Dermis blood vessel endothelial cell (primary cell): ENCODE measurements around the gene MRGPRG. TPM values are rescaled to one million over a fixed set of nuclear protein-coding genes. Genes with fewer than 3 reads are reported as not detected.

Source experiments
- DNase-seq: peaks from one replicate; pipeline ENCODE4 v3.0.0; 2010
- total RNA-seq: library from RNA; depleted of rRNA; stranded (reverse); fragments of >200 nt; gene quantifications from 2 replicates; pipeline ENCODE4 v1.2.3, GENCODE V29; 2014

The MRGPRG gene
- total RNA-seq, 1 donor from 2014 or later: not detected

DNA sequence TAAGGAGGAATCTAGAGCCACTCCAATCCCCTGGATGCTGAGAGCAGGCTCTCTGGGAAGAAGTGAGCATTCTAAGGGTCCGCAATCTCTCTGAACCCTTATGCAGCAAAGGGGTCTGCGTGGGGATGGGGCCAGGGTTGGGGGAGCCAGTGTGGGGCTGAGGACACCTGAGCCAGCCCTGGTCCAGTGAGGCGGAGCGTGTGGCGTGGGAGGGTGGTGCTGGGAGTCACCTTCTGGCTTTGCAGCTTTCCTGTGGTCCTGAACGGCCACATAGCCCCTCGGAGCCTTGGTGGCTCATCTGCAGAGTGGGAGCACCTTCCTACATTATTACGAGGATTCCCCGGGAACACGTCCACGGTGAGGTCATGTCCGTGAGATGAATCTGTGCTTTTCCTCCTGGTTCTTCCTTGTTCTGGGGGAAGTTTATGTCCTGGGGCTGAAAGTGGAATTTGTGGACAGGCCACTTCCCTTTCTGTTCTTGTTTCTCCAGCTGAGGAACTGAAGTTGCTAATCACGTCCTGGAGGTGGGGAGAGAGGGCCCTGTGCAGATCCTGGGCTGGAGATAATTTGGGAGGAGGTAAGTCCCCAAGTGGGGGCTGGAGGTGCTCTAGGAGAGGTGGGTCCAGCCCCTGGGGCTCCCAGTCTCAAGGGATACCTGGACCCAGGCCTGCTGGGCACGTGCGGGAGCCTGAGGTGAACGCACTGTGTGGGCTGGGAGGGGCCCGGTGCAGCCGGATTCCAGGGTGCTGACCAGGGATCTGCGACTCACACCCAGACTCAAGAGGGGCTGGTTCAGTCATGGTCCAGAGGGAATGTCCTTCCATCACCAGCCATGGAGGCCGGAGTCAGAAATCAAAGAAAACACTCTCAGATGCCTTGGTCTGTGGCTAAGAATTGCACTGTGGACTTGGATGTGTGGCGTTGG is 7.5 kb upstream of the MRGPRG start:
- no peak for DNase-seq

DNA sequence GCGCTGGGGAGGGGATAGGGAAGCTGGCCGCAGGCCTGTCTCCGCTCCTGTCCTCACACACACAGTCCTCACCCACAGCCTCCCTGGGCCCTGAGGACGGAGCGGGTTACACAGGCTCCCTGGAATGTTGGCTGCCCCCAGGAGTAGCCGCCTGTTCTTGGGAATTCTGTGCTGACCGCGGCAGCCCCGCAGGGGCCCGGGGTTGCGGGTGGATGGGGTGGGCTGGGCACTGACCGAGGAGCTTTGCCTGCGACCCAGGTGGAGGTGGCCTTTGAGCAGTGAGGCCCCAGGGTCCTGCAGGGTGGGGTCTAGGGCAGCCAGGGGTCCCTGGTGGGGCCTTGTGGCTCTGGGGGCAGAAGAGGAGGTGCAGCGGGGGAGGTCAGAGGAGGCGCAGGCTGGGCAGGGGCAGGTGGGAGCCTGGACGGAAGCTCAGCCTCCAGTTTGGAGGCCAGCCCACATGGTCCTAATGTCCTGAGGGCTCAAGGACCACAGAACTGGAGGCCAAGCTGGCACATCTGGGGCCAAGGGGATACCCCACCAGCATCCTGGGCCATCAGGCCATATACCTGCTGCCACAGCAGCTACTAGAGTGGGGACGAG is 6.6 kb upstream of the MRGPRG start:
- DNase-seq: no peak

DNA sequence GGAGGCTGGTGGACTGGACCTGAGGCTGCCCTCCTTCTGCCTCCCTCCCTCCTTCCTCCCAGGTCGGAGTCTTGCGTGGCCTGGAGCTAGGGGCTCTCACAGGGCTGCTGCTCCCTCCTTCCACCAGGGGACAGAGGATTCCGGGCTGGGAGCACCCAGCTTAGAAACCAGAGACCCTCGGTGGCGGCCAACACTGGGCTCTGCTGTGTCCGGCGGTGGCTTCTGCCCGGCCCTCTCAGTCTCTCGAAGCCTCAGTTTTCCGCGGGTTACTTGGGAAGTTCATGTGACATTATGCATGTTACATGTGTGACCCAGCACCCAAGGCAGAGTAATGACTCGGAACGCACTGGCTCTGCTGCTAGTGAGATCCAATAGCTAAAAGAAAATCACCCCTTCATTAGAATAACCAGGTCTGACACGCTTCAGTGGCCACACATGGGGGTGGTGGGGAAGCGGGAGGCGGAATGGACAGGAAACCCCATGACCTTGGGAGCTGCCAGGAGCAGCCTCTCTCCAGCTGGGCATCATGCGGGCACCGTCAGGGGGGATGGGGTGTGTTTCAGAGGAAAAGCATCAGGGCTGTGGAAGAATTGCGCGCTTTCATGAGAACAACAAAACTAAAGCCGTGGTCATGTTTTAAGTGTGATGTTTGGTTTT is 5.9 kb upstream of the MRGPRG start:
- no peak for DNase-seq

DNA sequence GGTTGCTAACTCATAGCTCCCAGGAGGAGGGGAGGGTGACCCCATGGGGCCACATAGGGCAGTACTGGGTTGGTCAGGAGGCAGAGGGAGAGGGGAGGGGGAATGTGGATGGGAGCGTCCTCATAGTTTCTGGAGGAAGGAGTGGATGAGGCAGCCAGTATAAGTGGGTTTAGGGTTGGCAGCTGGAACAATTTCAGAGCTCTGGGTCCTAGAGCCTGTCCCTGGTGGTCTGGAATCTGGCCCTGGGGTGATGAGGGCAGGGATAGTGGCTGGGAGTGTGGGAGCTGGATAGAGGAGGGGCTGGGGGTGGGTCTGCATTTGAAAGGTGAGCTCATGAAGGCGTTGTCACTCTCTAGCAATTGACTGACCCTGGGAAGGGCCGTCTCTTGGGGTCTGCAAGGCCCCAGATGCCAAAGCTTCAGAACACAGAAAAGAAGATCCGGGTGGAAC is 5.3 kb upstream of the MRGPRG start:
- DNase-seq: no peak

DNA sequence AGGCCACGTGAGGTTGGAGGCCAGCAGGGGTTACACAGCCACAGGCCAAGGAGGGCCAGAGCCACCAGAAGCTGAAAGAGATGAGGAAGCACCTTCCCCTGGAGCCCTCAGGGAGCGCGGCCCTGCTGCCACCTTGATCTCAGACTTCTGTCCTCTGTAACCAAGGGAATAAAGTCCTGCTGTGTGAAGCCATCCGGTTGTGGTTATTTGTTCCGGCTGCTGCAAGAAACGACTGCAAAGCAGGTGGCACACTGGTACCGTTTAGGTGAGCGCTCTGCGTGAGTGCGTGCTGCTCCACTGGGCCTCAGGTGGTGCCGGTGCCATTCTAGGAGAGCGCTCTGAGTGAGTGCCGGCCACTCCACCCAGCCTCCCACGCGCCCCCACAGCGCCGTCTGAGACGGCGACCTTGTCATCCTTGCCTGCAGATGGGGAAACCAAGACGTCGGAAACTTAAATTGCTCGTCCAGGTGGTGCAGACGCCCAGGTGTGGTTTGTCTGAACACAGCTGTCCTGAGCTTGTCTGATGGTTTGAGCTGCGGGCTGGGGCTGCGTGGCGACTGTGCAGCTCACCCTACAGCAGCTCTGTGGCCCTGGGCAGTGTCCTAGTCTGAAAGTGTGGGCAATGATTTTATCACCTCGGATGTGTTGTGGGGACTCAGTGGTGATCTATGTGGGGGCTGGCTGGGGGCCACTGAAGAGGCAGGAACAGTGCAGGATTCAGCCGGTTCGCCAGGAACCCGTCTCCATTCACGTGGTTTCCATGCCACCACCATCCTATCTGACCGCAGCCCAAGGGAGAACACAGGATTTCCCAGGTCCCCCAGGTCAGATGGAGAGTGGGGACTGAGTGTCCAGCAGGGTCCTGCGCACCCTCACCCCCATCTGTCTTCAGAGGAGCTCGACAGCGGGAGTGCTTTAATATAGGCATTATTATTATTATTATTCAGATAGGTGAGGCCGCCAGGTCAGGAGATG is 4.6 kb upstream of the MRGPRG start:
- DNase-seq: no peak

DNA sequence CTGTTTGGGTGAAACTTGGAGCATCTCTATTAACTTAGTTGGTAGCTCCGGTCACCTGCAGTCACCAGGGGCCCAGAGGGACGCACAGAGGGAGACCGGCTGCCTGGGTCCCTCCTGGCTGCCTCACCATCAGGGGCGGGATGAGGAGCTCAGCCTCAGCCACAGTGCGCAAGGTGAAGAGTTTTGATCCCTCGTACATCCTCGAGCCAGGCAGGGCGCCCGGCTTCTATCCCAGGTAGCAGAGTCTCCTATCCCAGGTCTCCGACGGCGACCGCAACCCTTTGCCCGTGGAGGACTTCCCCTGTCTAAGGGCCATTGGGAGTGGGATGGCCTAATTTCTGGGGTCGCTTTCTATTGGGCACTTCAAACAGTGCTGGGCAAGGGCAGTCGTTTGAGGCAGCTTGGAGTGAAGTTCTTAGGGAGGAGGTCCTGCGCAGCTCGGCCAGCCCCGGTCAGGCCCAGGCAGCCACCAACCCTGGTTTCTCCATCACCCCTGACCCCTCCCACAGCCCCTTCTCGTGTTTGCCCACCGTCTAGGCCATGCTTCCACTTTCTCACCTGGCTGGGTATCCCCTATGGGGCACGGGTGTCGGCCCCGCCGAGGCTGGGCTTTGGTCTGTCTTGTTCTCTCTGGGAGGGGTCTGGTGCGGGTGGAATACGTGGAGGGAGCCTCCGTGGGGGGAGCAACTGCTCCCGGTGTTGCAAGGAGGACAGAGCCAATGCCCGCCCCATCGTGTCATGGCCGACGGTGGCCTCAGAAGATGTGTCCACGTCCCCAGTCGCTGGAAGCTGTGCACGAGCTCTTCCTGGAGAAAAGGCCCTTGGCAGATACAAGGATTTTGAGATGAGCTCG is 3.6 kb upstream of the MRGPRG start:
- no peak for DNase-seq

DNA sequence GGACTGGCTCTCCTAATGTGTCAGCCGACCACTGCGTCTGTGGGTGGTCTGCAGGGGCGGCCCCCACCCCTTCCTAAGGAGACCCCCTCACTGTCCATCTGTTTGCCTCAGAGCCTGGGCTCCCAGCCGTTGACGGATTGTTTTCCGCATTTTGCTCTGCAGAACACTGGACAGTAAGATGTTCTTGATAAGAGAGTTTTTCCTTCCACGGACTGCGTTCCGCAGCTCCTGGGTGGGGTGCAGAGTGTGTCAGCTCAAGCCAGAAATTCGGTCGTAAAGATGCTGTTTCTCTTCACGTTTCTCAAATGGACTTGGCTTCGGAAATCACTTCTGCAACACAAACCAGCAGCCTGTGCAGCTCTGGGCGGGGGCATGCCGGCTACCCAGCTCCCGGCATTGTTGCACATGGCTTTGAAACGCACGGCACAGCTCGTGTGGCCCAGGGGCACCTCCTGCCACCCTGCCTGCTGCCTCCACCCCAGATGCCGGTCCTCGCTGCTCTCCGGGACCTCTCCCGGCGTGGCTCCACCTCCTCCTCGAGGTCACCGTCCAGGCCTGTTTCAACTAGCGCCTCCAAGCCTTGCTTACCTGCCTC is 2.9 kb upstream of the MRGPRG start:
- no peak for DNase-seq

DNA sequence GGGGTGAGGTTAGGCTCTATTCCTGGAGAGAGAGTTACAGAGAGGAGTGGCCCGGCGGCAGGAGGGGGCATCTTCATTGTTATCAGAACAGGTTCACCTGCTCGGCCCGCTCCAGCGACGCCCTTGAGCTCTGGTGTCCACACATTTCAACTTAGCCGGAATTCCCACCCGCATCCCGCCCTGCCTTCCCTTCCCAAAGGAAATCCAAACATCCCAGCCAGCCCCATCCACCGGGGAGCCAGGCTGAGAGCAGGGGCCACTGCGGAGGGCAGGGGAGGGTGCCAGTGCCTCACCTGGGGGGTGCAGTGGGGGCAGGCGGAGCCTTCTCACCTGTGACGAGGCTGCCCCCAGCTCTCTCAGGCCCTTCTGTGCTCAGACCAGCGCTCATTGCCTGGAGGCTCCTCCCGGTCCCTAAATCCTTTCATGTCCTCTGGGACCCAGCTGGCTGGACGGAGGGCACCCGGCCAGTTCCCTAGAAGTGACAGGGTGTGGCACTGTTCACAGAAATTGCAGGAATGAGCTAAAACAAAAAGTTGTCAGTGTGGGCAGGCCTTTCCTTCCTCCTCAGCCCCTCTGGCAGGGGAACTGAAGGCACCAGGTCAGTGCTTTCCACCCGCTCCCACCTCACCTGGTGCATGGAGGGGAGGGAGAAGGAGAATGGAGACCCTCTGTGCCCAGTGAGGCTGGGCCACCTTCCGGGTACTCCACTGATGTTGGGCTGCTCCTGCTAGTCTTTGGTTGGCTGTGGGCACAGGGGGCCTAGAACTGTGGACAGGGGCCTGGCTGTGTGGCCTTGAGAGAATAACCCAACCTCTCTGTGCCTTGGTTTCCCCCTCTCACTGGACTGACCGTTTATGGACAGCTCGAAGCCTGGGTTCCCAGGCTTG is 2.2 kb upstream of the MRGPRG start:
- no peak for DNase-seq

DNA sequence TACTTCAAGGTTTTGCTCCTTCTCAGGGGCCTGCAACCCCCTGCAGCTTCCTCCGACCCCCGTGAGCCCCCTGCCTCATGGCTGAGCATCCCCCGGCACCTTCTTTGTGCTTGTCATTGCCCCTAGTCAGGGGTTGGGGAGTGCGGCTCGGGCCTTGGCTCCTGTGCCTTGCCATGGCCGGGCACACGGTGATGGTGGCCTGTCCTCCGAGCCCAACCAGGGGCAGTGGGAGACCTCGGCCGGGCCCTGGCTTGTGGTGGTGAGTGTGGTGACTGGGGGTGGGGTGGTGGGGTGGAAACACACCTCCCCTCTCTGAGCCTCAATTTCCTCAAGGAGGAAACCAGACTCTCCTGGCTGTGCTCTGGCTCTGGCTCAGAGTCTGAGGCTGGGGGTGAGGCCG is 1.5 kb upstream of the MRGPRG start:
- DNase-seq: no peak

DNA sequence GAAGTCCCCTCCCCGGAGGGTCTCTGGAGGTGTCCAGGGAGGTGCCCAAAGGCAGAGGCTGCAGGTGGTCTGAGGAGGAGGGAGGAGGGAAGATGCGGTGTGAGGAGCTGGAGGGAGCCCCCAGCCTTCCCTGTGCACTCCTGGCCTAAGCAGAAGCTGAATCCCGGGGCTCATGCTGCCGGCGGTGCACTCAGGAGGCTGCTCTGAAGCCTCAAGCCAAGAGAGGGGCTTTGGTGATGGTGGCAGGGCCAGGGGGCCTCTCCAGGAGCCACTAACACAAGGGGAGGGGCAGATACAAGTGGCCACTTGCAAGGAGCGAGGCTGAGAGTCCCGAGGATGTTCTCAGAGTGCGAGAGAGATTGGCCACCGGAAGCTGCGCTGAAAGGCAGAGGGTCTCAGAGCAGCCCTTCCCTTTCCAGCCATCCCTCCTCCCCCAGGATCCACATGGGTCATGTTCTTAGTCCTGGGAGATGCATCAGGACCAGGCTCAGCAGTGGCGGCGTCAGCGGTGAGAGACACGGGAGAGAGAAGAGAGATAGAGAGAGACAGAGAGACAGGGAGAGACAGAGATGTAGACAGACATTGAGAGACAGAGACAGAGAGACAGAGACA is 774 bp upstream of the MRGPRG start:
- DNase-seq: no peak

DNA sequence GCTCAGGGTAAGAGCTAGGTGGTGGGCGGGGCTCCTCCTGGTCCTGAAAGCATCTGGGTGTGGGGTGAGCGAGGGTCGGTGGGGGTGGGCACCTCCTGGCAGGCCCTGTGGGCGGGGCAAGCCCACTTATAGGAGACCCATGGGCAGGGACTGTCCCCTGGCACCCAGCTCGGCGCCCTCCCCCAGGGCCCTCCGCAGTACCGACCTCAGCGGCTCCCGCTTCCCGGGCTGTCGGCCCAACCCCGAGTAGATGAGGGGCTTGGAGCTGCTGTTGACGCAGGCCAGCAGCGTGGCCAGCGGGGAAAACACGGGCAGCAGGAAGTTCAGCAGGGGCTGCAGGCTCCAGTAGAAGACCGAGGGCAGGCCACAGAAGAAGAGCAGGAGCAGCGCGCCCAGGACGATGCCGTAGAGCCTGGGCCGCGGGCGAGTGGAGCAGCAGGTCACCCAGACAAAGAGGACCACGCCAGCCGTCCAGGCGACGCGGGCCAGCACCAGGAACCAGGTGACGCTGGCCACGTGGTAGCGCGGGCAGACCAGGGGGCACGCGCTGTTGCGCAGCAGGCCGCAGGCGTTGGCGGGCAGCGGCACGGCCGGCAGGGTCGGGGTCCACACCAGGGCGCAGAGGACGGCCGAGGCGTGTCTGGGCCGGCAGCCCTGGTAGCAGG is 663 bp downstream of the MRGPRG start:
- no peak for DNase-seq

DNA sequence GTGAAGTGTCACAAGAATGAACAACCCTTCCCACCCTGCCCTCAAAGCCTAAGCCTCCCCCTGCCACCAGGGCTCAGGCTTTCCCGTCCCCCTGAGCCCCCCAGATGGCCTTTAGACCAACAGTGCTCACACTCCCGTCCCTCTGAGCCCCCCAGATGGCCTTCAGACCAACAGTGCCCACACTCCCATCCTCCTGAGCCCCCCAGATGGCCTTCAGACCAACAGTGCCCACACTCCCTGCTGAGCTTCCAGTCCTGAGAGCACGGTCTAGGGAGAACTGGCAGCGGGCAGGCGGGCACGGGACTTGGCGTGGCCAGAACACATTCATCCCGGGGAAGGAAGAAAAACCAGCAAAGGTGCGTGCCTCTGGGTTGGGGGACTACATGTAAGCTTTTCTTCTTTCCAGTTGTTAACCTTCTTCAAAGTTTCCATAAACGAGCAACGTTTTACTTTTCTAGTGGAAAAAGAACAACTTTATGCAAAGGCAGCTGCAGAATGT is 2.5 kb downstream of the MRGPRG start:
- no peak for DNase-seq

DNA sequence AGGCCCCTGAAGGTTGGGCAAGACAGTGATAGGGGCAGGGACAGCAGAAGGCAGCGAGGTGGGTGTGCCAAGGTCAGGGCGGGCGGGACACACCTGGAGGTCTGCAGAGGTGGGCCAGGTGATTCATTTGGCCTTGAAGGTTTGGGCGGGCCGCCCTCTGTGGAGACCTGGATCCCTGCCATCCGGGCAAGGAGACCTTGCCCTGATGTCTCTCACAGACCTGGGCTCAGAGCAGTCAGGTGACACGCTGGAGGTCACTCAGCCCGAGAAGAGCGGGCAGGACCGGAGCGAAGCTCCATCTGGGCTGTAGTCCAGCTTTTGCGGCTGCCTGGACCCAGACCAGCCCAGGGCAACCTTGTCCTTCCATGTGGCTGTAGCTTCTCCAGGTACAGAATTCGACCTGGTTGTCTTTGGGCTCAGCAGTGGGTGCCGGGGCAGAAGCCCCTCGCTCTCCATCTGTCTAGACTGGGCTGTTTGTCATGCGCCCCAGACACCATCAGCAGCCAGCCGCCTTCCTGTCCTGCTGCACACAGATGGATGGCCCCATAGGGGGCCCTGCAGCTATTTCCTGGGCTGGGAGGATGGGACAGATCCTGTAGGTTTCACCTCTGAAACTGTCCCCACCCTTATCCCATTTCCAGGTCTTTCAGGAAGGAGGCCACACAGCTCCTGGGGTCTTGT is 3.1 kb downstream of the MRGPRG start:
- DNase-seq: no peak

DNA sequence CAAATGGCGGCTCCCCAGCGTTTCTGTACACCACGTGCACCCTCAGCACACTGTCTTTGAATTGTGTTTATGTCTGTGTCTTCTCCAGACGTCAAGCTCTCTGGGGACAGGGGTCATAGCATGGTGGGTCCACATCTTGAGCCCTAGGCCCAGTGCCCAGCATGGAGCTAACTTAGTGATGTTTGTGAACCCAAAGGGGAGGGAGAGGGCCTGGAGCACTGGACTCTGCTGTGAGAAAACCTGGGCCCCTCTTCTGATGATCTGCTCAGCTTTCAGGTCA is 4.3 kb downstream of the MRGPRG start:
- no peak for DNase-seq

DNA sequence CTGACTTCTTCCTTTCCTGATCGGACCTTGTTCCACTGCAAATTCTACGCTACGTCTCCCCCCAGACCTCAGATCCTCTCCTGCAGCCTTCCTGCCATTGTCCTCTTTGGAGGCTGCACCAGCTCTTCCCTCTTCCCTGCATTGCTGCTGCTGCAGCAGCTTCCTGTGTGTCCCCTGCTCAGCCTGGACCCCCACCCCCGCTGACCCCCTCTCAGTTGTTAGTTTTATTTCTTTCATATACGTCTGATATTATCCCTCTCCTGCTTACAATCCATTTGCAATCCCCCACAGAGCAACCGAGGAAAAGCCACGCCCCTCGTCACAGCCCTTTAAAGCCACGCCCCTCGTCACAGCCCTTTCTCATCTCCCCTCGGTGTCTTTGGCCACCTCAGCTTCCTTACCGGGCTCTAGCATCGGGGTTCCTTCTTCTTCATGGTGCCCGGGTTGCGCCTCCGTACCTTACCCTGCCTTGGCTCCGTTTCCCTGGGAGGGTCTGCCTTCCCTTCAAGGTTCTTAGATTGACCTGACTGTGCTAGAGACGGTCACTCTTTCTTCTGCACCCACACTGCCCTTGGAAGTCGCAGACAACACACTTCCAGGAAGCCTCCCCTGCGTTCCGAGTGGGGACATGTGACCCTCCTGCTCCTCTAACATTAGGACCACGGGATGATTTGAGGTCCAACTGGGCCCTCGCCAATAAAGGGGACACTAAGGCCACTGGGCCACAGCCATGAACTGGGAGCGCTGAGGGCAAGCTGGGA is 4.8 kb downstream of the MRGPRG start:
- DNase-seq: no peak

DNA sequence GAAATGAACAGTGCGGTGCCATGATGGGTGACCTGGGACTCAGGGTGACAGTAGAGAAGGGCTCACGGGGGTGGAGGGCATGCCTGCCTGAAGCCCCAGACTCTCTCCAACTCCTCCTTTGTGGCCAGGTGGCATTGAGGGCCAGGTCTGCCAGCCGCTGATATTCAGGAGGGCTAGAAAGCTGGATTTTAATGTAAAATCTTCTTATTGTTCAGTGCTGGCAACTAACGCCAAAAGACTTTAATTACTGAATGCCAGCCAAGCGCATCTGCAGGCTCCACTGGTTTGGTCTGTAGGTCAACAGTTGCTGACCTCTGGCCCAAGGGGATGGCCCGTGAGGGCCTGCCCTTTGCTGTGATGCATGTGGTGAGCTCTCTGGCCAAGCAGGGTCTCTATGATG is 10.3 kb downstream of the MRGPRG start:
- no peak for DNase-seq

DNA sequence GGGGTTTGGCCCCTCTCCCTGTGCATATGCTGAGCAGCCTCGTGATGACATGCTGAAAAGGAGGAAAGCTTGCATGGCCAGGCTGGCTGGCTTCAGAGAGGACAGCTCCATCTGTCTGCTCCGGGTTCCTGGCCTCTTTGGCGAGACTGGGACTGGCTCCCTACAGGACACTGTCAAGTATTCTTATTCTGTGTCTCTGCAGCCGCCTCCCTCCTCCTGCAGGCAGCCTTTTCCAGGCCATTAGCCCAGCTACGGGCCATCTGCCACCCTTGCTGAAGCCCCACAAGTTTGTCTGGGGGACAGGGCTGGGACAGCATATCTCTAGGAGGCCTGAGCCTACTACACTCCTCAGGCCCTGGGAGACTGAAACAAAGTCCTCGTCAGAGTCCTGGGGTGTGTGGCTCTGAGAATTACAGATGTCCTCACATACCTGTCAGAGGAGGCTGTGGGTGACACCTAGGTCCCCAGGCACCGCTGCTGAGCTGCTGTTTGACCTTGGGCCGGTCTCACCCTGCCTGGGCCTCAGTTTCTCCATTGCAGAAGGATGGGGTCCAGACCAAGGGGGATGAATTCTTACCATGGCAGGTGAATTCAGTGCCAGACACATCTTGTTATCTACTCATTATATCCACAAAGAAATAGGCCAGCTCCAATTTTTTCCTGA is 11.0 kb downstream of the MRGPRG start:
- DNase-seq: no peak
